K562 (cell line): ENCODE measurements around the gene CC2D1A. TPM values are rescaled to one million over a fixed set of nuclear protein-coding genes. Genes with fewer than 3 reads are reported as not detected.
A peak's percentile ranks its signal among the peaks of the same experiment; 100 is the strongest.

ENCODE experiments used
- CEBPZ ChIP-seq: fragments of 150-350 bp; IDR thresholded peaks from 2 replicates; pipeline ENCODE4 v1.6.1; 2014; ENCODE audit warnings: low read depth, mild to moderate bottlenecking, low read length, borderline replicate concordance
- CGGBP1 ChIP-seq: fragments of 250-450 bp; sonication (Bioruptor Pico); IDR thresholded peaks from 2 replicates; pipeline ENCODE4 v1.9.0; 2021; ENCODE audit warnings: mild to moderate bottlenecking
- CSDE1 ChIP-seq, 2 experiments: fragments of 450-650 bp; IDR thresholded peaks; 2 replicates each; pipeline ENCODE4 v1.6.1; 2016; ENCODE audit warnings: mild to moderate bottlenecking in 1 of 2
- CTBP1 ChIP-seq: fragments of 450-650 bp; IDR thresholded peaks from 2 replicates; pipeline ENCODE4 v1.6.1; 2016; ENCODE audit warnings: borderline replicate concordance
- HDAC2 ChIP-seq: fragments of 450-650 bp; IDR thresholded peaks from 2 replicates; pipeline ENCODE4 v1.6.1; 2016; ENCODE audit warnings: mild to moderate bottlenecking
- HMG20B ChIP-seq: fragments of 250-450 bp; sonication (Bioruptor Pico); IDR thresholded peaks from 2 replicates; pipeline ENCODE4 v1.5.0; 2021; ENCODE audit warnings: mild to moderate bottlenecking
- RHOXF2B ChIP-seq: fragments of 250-450 bp; sonication (Bioruptor Pico); conservative IDR thresholded peaks from 2 replicates; pipeline ENCODE4 v1.5.1; 2021
- RUNX1 ChIP-seq: sonication (generic); IDR thresholded peaks from 2 replicates; pipeline ENCODE4 v1.6.1; 2016; ENCODE audit warnings: antibody characterized with exemption, low read depth
- SAFB ChIP-seq: fragments of 200-400 bp; formaldehyde crosslinking; IDR thresholded peaks from 2 replicates; pipeline ENCODE4 v1.6.1; 2017; ENCODE audit warnings: low read depth, low read length, borderline replicate concordance
- SMAD1 ChIP-seq: fragments of 150-350 bp; IDR thresholded peaks from 2 replicates; pipeline ENCODE4 v1.6.1; 2014; ENCODE audit warnings: low read length, low read depth; ENCODE audit not compliant: partially characterized antibody
- SRF ChIP-seq, 2 experiments: fragments of 250-450, 450-650 bp in 1 of 2; sonication (Bioruptor Pico) in 1 of 2; sonication (generic) in 1 of 2; formaldehyde crosslinking; IDR thresholded peaks; 2 replicates each; pipeline versions ENCODE4 v1.5.0 to v1.5.1; 2020 to 2022; ENCODE audit warnings: mild to moderate bottlenecking in 1 of 2, missing genetic modification reagents in 1 of 2
- STAG1 ChIP-seq: sonication (generic); formaldehyde crosslinking; IDR thresholded peaks from 2 replicates; pipeline ENCODE4 v1.5.0; 2020; ENCODE audit warnings: missing genetic modification reagents, borderline replicate concordance
- ZBTB12 ChIP-seq: fragments of 250-450 bp; sonication (Bioruptor Pico); IDR thresholded peaks from 2 replicates; pipeline ENCODE4 v1.4.0; 2020
- ZNF174 ChIP-seq: fragments of 250-450 bp; sonication (Bioruptor Pico); IDR thresholded peaks from 2 replicates; pipeline ENCODE4 v1.4.0; 2020; ENCODE audit warnings: mild to moderate bottlenecking
- ZNF217 ChIP-seq: sonication (generic); formaldehyde crosslinking; IDR thresholded peaks from 2 replicates; pipeline ENCODE4 v1.8.0; 2022; ENCODE audit warnings: mild to moderate bottlenecking, missing genetic modification reagents
- ZNF512 ChIP-seq: IDR thresholded peaks from 2 replicates; pipeline ENCODE4 v1.6.1; 2016; ENCODE audit warnings: missing genetic modification characterization, missing compliant biosample characterization
- ZNF609 ChIP-seq: sonication (generic); formaldehyde crosslinking; IDR thresholded peaks from 2 replicates; pipeline ENCODE4 v1.8.1; 2023; ENCODE audit warnings: missing genetic modification reagents, mild to moderate bottlenecking, borderline replicate concordance
- ZNF717 ChIP-seq: fragments of 250-450 bp; sonication (Bioruptor Pico); IDR thresholded peaks from 2 replicates; pipeline ENCODE4 v1.5.0; 2021
- polyA plus RNA-seq, 8 experiments: library from polyadenylated mRNA; depleted of rRNA in 4 of 8; stranded (reverse) in 5 of 8; unstranded in 3 of 8; fragments of >200 nt; fragmentation: Nextera tagmentation in 2 of 8; fragmentation: Illumina TruSeq in 1 of 8; extraction: Ambion mirVana in 2 of 8; extraction: Trizol in 1 of 8; gene quantifications; 2 replicates each; pipeline versions ENCODE4 v1.2.1 to v1.2.3, GENCODE V29; 2011 to 2014; ENCODE audit warnings: inconsistent platforms in 1 of 8, missing spikeins in 1 of 8
- total RNA-seq, 7 experiments: library from RNA; depleted of rRNA in 6 of 7; stranded (reverse); fragments of >200 nt in 6 of 7; fragmentation: Illumina TruSeq in 2 of 7; extraction: Trizol in 2 of 7; gene quantifications; 2 replicates each; pipeline versions ENCODE4 v1.2.1 to v1.2.3, GENCODE V29; 2011 to 2021; ENCODE audit warnings: low replicate concordance in 1 of 7

CC2D1A gene
- total and polyA plus RNA-seq, 9 of the 15 experiments (the other 6 are each of a cell fraction or from before 2014, with no cell fraction given) = 0.32 to 31.0 (median 12.9) TPM

GRCh38 chr19:13952931-13953531 lies 47.0 kb downstream of the CC2D1A start (continued):
- TF ChIP-seq CTBP1 (no peak), CGGBP1 (no peak), STAG1 (CRISPR knock-in tag) (no peak), ZNF217 (no peak), ZBTB12 (no peak), ZNF717 (CRISPR knock-in tag) (no peak), SMAD1 (no peak), CEBPZ (no peak), ZNF512 (no peak), SAFB (no peak), RUNX1 (no peak), SRF (CRISPR knock-in tag; IDR thresholded peaks at IDR 0.05) (0 out of 4 replicates have a peak, but pooled peaks of 1 of the 2 experiments have one; percentile 42), ZNF609 (CRISPR knock-in tag) (no peak), HDAC2 (no peak; the same call in 1 of the 2 replicates), HMG20B (CRISPR knock-in tag) (no peak), CSDE1 (IDR thresholded peaks at IDR 0.05) (no peak), RHOXF2B (CRISPR knock-in tag) (no peak), ZNF174 (CRISPR knock-in tag) (no peak)
